HepG2 (cell line): Measurements from ENCODE around the gene MVP. TPM values are rescaled to one million over a fixed set of nuclear protein-coding genes. Genes with fewer than 3 reads are reported as not detected.

Experiments
- ATAC-seq: fragments of 200-7000 bp; cut with Tn5 transposase; 3 replicates; pipeline ENCODE4 v1.9.1; 2020; ENCODE audit warnings: mild to moderate bottlenecking, moderate library complexity
- BruUV-seq: library from RNA; stranded (reverse); fragments of 400-500 nt; replicated peaks from 2 replicates; lab custom pipeline; 2021; lab: Mats Ljungman, UMichigan
- CTCF ChIA-PET: fragments of 300-600 bp; formaldehyde crosslinking; extraction: SDS; loops from one replicate; lab custom pipeline; 2021; ENCODE audit warnings: low total read pairs, inconsistent platforms, low intra/inter-chr PET ratio; lab: Yijun Ruan, JAX
- POLR2A ChIA-PET: fragments of 350-600 bp; sonication (Branson Sonifier 250); formaldehyde crosslinking; loops from one replicate; lab custom pipeline; 2020; ENCODE audit warnings: antibody characterized with exemption, inconsistent platforms; lab: Yijun Ruan, JAX
- DNase-seq: peaks from one replicate; pipeline ENCODE4 v3.0.0-alpha.2; 2015; ENCODE audit warnings: low spot score
- FAIRE-seq: peaks from 3 replicates; lab custom pipeline; 2011; peaks lifted over from hg19 to GRCh38; lab: Jason Lieb, UNC
- H2AFZ ChIP-seq: one replicate; pipeline ENCODE4 v1.6.1; 2011; ENCODE audit warnings: low read length, inconsistent platforms
- H3K27ac ChIP-seq: fragments of 300-600 bp; 3 replicates; pipeline ENCODE4 v1.8.0; 2011; ENCODE audit warnings: mixed run types, mild to moderate bottlenecking, mixed read lengths, low read length, inconsistent platforms; ENCODE audit not compliant: insufficient read depth; ENCODE audit errors: extremely low read length
- H3K27me3 ChIP-seq, 2 experiments: fragments of 200-600 bp in 1 of 2; 2 replicates in 1 of 2; 3 replicates in 1 of 2; pipeline versions ENCODE4 v1.6.0 to v1.8.0; 2011; ENCODE audit warnings: low read length in 2 of 2, mild to moderate bottlenecking in 2 of 2, moderate library complexity in 2 of 2, inconsistent platforms in 1 of 2; ENCODE audit not compliant: insufficient read depth in 2 of 2, control insufficient read depth in 1 of 2
- H3K36me3 ChIP-seq, 2 experiments: fragments of 200-600 bp in 1 of 2; replicated peaks in 1 of 2; 2 replicates in 1 of 2; 3 replicates in 1 of 2; pipeline versions ENCODE4 v1.5.1 to v1.8.0; 2011; ENCODE audit warnings: low read length in 2 of 2, inconsistent platforms in 1 of 2; ENCODE audit not compliant: insufficient read depth in 2 of 2, control insufficient read depth in 1 of 2
- H3K4me1 ChIP-seq: 2 replicates; pipeline ENCODE4 v1.5.1; 2012; ENCODE audit warnings: low read length, inconsistent platforms; ENCODE audit not compliant: insufficient read depth
- H3K4me2 ChIP-seq: 2 replicates; pipeline ENCODE4 v1.6.0; 2011; ENCODE audit warnings: low read depth, low read length, inconsistent platforms
- H3K4me3 ChIP-seq, 3 experiments: fragments of 200-600 bp in 1 of 3; sonication (generic), shearing (Covaris generic) in 1 of 3; replicated peaks in 1 of 3; 2 replicates each; pipeline ENCODE4 v1.5.1; 2011 to 2016; ENCODE audit warnings: low read length in 3 of 3, inconsistent platforms in 2 of 3, low read depth in 2 of 3, mild to moderate bottlenecking in 2 of 3, control low read depth in 1 of 3, mixed read lengths in 1 of 3; ENCODE audit not compliant: insufficient read depth in 1 of 3
- H3K79me2 ChIP-seq: one replicate; pipeline ENCODE4 v1.6.1; 2011; ENCODE audit warnings: low read length, inconsistent platforms; ENCODE audit not compliant: insufficient read depth
- H3K9ac ChIP-seq: 2 replicates; pipeline ENCODE4 v1.6.0; 2011; ENCODE audit warnings: mild to moderate bottlenecking, low read depth, low read length, inconsistent platforms; ENCODE audit not compliant: insufficient read depth
- H3K9me3 ChIP-seq: 2 replicates; pipeline ENCODE4 v1.5.1; 2012; ENCODE audit warnings: mild to moderate bottlenecking, low read length
- H4K20me1 ChIP-seq: 2 replicates; pipeline ENCODE4 v1.6.0; 2011; ENCODE audit warnings: inconsistent platforms, mild to moderate bottlenecking, low read length, moderate library complexity; ENCODE audit not compliant: insufficient read depth
- CENPX ChIP-seq: sonication (generic); formaldehyde crosslinking; IDR thresholded peaks from 2 replicates; pipeline ENCODE4 v1.9.0; 2021; ENCODE audit warnings: mild to moderate bottlenecking, missing genetic modification reagents, moderate library complexity
- NCOA2 ChIP-seq: sonication (generic); formaldehyde crosslinking; IDR thresholded peaks from 2 replicates; pipeline ENCODE4 v1.8.0; 2022; ENCODE audit warnings: inconsistent platforms
- TOE1 ChIP-seq: sonication (generic); formaldehyde crosslinking; IDR thresholded peaks from 2 replicates; pipeline ENCODE4 v1.4.0; 2020; ENCODE audit warnings: mild to moderate bottlenecking, missing genetic modification reagents
- ZBTB10 ChIP-seq: sonication (generic); formaldehyde crosslinking; IDR thresholded peaks from 2 replicates; pipeline ENCODE4 v1.4.0; 2020; ENCODE audit warnings: missing genetic modification reagents, borderline replicate concordance
- ZBTB3 ChIP-seq: sonication (generic); formaldehyde crosslinking; IDR thresholded peaks from 2 replicates; pipeline ENCODE4 v1.4.0; 2020; ENCODE audit warnings: low read depth, mild to moderate bottlenecking, moderate library complexity, missing genetic modification reagents, borderline replicate concordance
- ZNF407 ChIP-seq: sonication (generic); formaldehyde crosslinking; IDR thresholded peaks from one replicate; pipeline ENCODE4 v1.5.1; 2020; ENCODE audit warnings: mild to moderate bottlenecking, missing genetic modification reagents; ENCODE audit errors: not compliant biosample characterization
- WGBS: methylation state at CpG from one replicate; pipeline ENCODE4 v1.1.6; 2017; ENCODE audit warnings: low lambda C conversion rate; 5-methylcytosine and 5-hydroxymethylcytosine counted together
- in situ Hi-C: cut with HindIII; loops from 2 replicates; pipeline ENCODE4 v1.10.0; 2017; ENCODE audit warnings: low pct_unique_long_range_greater_than_20kb; ENCODE audit not compliant: extremely low pct_ligation_motif_present
- intact Hi-C: fragments of 100-400 bp; cut with micrococcal nuclease; formaldehyde crosslinking; loops from one replicate; pipeline ENCODE4 v1.10.0; 2022; ENCODE audit not compliant: unreplicated experiment
- polyA plus RNA-seq, 8 experiments: library from polyadenylated mRNA; depleted of rRNA in 3 of 8; stranded (reverse) in 7 of 8; unstranded in 1 of 8; fragments of >200 nt; fragmentation: Illumina TruSeq in 4 of 8; extraction: Trizol in 4 of 8; gene quantifications; 2 replicates each; pipeline versions ENCODE4 v1.2.1 to v1.2.3, GENCODE V29; 2011 to 2016; ENCODE audit warnings: low read depth in 4 of 8, missing spikeins in 1 of 8, mixed read lengths in 1 of 8; ENCODE audit not compliant: insufficient read depth in 1 of 8
- total RNA-seq, 5 experiments: library from RNA; depleted of rRNA; stranded (reverse); fragments of >200 nt; fragmentation: Illumina TruSeq; extraction: Trizol; gene quantifications; 2 replicates each; pipeline ENCODE4 v1.2.3, GENCODE V29; 2016; ENCODE audit warnings: low read depth in 1 of 5

The MVP gene
- total and polyA plus RNA-seq, 2 of the 13 experiments (the other 11 are each of a cell fraction or from before 2014, with no cell fraction given), result 22.9 to 43.5 TPM

DNA sequence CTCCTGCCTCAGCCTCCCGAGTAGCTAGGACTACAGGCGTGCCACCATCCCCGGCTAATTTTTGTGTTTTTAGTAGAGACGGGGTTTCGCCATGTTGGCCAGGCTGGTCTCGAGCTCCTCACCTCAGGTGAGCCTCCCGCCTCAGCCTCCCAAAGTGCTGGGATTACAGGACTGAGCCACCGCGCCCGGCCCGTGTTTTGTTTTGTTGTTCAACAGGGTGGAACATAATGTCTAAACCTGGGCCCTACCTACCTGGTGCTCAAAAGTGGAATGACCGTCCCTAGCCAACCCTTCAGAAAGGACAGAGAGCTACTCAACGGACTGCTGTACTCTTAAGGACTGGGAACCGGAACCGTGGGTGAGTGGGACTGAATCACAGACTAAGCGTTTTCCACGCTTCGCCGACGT, 30.5 kb upstream of the MVP start (continued):
- TF ChIP-seq TOE1 (CRISPR knock-in tag) (no peak), NCOA2 (CRISPR knock-in tag) (no peak), CENPX (CRISPR knock-in tag) (no peak)

- CTCF ChIA-PET, result interaction anchor here (0.8 to 1.7 kb wide), 3 partner anchors 26 to 61 kb away, joined by 3 to 4 read pairs (median 3); partner anchors contain the start of gene PAGR1
- intact Hi-C loops, result loop anchor here (1.0 to 5.0 kb wide), 2 partner anchors 15 to 53 kb away; no protein-coding TSS in a partner anchor
- POLR2A ChIA-PET, result interaction anchor here (0.6 to 4.0 kb wide), 28 partner anchors 10 to 275 kb away, joined by 3 to 37 read pairs (median 5); partner anchors contain the start of genes ALDOA, ASPHD1, MAZ and MVP
- 0 out of 2 replicates have a peak, but pooled peaks have one; percentile 77 for TF ChIP-seq ZBTB3
- TF ChIP-seq ZBTB10 (CRISPR knock-in tag), result peak; percentile 56; the same call in 1 of the 2 replicates
- TF ChIP-seq ZNF407, result peak; percentile 87
These were observed 29.9 kb upstream of the MVP start, which contains the start of gene KIF22 for GRCh38 chr16:29790183-29790948. Gene KIF22, plus strand, starts transcription at chr16:29790751. Its CDS starts 9 bp downstream, at chr16:29790760.

More at GRCh38 chr16:29790183-29790948, 29.9 kb upstream of the MVP start, which contains the start of gene KIF22:
- peaks cover 0 to 5% of the 10 kb centered on the region in 2 experiments; a peak in 4 of 5 replicates for H3K36me3 ChIP-seq
- TSS peak; percentile 98 for BruUV-seq
- in situ Hi-C loops, result no loop called here
- H3K4me3 ChIP-seq, result peak within 1 kb of the TSS; percentile 77 to 97 (median 84)
- H3K4me2 ChIP-seq, result peak within 1 kb of the TSS; percentile 99
- peak; percentile 95 for ATAC-seq
- no peaks in the 10 kb centered on the region; a peak in 1 of 5 replicates for H3K27me3 ChIP-seq
- no peaks in the 10 kb centered on the region for H3K9me3 ChIP-seq
- H3K27ac ChIP-seq, result peak within 1 kb of the TSS; percentile 83
- H3K79me2 ChIP-seq, result peaks cover 47% of the 10 kb centered on the region
- H3K9ac ChIP-seq, result peak within 1 kb of the TSS; percentile 97
- FAIRE-seq, result peak; percentile 34
- H3K4me1 ChIP-seq, result peaks cover 62% of the 10 kb centered on the region
- peak; percentile 98 for DNase-seq
- no peaks in the 10 kb centered on the region for H4K20me1 ChIP-seq
- peak within 1 kb of the TSS; percentile 50 for H2AFZ ChIP-seq
- WGBS, result under 1% methylated on average over 55 of the region's 67 CpGs
